A673 (cell line): ENCODE measurements around the gene CA9.

ENCODE experiments used
- EZH2 ChIP-seq: fragments of 200-600 bp; sonication (generic); IDR thresholded peaks from 2 replicates; pipeline ENCODE4 v1.6.1; 2017; ENCODE audit warnings: borderline replicate concordance, low read depth, mild to moderate bottlenecking, mixed read lengths, antibody characterized with exemption, low read length; ENCODE audit not compliant: poor library complexity, severe bottlenecking
- TF ChIP-seq, protein P1 (sequence below): fragments of 300-800, 200-600 bp; sonication (generic); conservative IDR thresholded peaks from 2 replicates; pipeline ENCODE4 v1.5.1; 2017; ENCODE audit warnings: low read depth, mild to moderate bottlenecking, antibody characterized with exemption, low read length, moderate library complexity, mixed read lengths

DNA sequence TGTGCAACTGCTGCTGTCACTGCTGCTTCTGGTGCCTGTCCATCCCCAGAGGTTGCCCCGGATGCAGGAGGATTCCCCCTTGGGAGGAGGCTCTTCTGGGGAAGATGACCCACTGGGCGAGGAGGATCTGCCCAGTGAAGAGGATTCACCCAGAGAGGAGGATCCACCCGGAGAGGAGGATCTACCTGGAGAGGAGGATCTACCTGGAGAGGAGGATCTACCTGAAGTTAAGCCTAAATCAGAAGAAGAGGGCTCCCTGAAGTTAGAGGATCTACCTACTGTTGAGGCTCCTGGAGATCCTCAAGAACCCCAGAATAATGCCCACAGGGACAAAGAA lies 265 bp downstream of the CA9 start:
- no peak for TF ChIP-seq EZH2
- TF ChIP-seq, protein P1, sequence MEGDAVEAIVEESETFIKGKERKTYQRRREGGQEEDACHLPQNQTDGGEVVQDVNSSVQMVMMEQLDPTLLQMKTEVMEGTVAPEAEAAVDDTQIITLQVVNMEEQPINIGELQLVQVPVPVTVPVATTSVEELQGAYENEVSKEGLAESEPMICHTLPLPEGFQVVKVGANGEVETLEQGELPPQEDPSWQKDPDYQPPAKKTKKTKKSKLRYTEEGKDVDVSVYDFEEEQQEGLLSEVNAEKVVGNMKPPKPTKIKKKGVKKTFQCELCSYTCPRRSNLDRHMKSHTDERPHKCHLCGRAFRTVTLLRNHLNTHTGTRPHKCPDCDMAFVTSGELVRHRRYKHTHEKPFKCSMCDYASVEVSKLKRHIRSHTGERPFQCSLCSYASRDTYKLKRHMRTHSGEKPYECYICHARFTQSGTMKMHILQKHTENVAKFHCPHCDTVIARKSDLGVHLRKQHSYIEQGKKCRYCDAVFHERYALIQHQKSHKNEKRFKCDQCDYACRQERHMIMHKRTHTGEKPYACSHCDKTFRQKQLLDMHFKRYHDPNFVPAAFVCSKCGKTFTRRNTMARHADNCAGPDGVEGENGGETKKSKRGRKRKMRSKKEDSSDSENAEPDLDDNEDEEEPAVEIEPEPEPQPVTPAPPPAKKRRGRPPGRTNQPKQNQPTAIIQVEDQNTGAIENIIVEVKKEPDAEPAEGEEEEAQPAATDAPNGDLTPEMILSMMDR: no peak
